T1000 (cell line): ENCODE measurements around the gene FAM174B.

Source experiments
- DNase-seq: peaks from one replicate; lab custom pipeline; 2025; ENCODE audit warnings: mixed read lengths; lab: John Stamatoyannopoulos, UW

FAM174B gene

DNA sequence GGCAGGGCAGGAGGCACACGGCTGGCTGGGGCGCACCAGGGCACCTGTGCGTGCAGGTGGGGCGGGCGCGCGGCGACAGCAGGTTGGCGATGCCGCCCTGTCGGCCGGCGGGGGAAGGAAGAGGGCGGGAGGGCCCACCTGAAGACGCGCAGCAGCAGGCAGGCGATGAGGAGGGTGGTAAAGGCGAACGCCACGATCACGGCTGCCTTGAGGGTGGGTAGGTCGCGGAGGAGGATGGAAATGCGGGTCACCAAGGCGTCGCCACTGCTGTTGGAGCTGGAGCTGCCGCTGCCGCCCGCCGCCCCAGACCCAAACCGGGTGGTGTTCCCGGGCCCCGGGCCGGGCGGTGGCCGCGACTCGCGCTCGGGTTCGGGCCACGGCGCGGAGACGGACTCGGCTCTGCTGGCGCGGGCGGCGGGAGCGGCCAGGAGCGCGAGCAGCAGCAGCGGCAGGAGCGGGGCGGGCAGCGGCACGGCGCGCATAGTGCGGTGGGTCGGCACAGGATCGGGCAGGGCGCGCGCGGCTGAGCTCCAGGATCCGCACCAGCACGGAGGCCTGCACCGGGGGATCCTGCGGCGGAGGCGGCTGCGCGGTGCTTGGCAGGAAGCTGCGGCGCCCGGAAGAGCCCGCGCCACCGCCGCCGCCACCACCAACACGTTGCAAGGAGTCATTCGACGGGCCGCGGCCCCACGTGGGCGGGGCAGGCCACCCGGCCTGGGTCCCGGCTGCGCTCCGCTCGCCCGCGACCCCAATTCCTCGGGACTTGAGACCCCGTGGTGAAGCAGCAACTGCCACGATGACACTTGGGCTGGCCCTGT, at the start of gene FAM174B:
TSS of gene FAM174B (minus strand) at position 598 of the 818 bp plus-strand sequence.
- DNase-seq: no peak

DNA sequence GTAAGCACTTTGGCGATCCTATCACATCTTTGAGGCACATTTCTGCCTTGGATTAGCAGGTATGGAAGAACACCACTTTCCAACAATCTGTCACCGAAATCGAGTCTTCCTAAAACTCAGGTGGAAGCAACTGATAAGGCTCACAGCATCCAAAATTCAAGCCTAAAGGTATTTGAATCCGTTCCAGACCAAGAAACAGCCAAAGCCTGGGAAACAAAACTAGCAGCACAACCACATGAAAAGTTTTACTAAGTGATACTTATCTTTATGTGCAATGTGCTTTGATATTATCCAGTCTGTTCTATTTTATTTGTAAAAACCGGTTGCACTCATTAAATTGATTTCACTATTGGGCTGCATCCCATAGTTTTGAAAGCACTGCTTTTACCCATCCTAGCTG, 40.5 kb upstream of the FAM174B start:
- no peak for DNase-seq

DNA sequence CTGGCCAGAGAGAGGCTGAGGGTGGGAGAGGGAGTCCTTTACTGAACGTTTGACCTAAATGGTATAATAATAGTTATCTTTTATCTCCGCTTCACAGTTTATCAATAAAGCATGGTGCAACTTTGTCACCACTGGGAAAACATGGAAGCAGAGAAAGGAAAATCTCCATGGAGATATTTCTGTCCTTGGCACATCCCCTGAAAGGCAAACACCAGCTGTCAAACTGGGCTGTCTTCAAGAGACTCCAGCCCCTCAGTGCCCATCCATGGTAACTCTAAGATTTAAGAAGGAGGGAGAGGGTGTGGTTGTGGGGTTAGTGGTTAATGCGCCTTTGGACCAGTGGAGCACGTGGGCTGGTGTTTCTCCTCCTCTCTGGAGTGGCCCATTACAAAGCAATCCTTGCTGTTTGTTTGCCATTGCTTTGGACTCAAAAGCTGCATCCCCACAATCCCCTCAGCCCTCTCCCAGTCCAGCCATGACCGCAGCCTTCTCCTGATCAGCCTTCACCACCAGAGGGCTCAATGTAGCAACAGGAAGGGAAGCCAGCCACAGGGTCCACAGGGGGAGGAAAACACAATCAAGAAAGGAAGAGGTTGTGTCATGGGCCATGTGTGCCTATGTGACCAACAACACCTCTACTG, 38.2 kb upstream of the FAM174B start:
- DNase-seq: no peak

DNA sequence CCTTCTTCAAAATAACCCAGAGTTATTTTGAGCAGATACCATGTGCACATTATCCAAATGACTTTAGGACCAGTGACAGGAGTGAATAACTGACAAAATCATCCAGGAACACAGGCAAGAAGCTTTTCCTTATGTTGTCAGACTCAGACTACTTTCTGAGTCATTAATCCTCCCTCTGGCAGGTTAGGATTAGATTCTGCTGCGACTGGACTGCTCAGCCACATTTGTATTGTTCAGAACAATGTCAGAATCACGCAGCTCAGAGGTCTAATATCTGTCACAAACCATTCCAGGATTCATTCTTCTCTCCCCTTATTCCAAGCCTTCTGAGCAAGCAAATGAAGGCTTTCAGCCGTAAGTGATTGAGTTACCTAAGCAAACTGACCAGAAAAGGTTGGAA, 34.8 kb upstream of the FAM174B start:
- no peak for DNase-seq

DNA sequence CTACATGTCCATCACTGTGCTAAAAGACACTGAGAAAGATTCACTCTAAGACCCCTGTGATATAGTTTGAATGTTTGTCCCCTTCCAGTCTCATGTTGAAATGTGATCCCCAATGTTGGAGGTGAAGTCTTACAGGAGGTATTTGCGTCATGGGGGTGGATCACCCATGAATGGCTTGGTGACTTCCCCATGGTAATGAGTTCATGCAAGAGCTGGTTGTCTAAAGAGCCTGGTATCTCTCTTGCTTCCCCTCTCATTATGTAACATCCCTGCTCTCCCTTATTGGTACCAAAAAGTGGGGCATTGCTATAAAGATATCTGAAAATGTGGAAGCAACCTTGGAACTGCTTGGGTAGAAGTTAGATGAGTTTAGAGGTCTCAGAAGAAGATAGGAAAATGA, 32.2 kb upstream of the FAM174B start:
- DNase-seq: no peak

DNA sequence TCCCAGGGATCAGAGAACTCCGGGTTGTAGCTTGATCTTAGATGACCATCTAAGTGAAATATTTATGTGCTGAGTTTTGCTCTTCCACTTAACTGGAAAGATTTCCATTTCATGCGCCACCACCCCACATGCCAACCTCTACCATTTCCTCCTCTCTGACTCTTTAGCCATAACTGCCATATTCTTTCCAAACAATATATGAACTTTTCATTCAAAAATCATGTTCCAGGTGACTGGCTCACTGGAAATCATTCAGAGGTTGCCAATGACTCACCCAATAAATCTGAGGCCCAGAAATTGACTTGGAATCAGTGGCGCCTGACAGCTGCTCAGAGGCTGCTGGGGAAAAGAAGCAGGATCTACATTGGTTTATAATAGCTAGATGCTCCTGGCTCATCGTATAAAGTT, 31.6 kb upstream of the FAM174B start:
- no peak for DNase-seq

DNA sequence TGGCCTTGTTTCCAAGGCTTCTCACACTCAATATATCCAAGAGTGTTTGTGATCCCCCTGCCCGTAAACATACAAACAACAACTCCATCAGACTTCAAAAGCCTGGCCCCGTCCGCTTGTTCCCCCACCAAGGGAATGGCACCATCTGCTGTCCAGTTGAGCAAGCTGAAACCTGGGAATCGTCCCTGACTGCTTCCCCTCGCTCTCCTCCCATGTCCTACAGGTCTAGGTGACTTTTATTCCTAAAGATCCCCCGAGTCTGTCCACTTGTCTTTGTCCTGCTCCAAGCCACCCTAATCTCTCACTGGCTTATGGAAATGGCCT, 27.9 kb upstream of the FAM174B start:
- DNase-seq: no peak

DNA sequence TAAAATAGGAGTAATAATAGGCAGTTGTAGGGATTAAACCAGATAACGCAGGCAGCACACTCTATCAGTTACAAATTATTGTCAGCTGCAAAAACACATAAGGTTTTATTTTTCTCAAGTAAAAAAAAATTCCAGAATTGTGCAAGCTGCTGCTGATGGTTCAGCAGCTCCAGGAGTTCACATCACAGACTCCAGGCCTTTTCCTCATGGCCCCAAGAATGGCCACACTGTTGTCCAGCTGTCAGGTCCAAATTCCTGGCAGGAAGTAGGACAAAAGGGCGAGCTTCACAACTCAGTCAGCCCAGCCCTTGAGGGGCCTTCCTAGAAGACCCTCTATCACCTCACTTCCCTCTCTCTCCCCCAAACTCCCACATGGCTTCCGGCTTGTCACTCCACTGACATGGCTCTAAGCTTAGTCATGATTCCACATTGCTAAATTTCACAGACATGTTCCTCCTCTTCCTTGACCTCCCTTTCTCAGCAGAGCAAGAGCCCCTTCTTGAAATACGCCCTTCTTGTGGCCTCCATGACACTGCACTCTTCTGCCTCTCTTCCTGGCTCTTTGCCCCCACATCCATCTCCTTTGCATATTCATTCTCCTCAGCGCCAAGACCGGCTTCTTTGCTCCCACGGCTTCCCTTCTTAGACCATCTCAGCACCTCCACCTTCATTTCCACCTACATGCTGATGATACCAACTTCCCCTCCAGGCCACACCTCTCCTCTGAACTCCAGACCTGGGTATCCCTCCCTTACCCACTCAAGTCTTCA, 27.4 kb upstream of the FAM174B start:
- DNase-seq: no peak

DNA sequence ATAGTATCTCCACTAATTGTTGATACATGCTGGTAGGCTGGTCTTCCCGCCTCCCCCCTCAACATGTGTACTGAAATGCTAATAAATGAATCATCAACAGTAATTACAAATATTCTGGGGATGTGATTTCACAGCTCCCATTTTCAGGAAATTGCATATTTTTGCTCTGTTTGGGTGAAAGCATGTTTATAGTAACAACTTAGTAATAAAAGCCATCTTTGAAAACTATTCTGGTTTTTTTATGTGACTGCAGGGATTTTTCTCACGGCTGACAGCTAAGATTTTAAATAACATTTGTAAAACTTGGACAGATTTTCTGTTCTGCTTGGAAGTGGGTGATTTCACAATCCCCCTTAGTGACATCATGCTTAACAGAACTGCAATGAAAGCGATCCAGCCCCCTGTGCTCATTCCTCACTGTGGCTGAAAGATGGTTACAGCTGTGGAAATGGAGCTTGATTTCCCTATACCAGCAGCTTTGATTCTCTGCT, 25.6 kb upstream of the FAM174B start:
- DNase-seq: no peak

DNA sequence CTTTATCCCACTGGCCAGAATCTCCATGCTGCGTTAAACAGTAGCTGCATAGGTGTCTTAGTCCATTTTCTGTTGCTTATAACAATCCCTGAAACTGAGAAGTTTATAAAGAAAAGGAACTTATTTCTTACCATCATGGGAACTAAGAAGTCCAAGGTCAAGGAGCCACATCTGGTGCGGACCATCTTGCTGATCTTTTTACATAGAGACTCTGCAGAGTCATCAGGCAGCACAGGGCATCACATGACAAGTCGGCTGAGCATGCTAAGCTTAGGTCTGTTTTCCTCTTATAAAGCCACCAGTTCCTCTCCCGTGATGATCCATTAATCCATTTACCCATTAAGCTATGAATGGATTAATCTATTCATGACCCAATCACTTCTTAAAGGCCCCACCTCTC, 22.4 kb upstream of the FAM174B start:
- no peak for DNase-seq

DNA sequence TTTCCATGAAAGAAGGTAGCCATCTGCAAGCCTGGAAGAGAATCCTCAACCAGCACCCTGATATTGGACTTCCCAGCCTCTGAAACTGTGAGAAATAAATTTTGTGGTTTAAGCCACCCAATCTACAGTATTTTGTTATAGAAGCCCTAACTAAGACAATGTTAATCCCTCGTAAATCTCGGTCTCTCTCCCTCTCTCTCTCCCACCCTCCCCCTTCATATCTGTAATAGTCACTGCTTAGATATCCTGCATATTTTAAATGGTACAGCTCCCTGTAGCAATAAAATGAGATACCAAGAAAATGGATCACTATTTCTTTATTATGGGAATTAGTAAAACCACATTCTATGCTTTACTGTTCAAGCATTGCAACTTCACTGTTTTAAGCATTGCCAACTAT, 21.0 kb upstream of the FAM174B start:
- no peak for DNase-seq

DNA sequence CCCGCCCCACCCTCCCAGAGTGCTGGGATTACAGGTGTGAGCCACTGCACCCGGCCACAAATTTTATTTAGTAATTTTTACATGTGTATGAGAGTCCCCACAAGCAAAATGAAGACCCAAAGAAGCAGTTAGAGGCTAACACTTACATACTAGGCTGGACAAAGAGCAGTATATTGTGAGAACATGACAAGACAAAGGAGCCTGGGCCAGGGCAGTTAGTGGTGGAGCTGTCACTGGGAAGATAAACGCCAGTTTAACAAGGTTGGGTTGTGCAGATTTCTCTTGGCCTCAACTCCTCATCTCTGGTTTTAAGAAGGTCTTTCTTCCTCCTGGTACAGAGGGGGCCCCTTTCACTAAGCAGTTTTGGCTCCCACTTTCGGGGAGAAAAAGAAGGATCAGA, 19.9 kb upstream of the FAM174B start:
- no peak for DNase-seq

DNA sequence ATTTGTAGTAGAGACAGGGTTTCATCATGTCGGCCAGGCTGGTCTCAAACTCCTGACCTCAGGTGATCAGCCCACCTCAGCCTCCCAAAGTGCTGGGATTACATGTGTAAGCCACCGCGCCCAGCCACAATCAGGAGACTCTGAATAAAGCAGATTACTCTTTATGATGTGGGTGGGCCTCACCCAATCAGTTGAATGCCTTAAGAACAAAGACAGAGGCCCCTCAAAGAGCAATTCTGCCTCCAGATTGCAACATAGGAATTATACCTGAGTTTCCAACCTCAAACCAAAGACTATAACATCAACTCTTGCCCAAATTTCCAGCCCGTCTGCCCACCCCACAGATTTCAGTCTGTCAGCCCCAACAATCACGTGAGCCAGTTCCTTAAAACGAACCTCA, 18.8 kb upstream of the FAM174B start:
- no peak for DNase-seq

DNA sequence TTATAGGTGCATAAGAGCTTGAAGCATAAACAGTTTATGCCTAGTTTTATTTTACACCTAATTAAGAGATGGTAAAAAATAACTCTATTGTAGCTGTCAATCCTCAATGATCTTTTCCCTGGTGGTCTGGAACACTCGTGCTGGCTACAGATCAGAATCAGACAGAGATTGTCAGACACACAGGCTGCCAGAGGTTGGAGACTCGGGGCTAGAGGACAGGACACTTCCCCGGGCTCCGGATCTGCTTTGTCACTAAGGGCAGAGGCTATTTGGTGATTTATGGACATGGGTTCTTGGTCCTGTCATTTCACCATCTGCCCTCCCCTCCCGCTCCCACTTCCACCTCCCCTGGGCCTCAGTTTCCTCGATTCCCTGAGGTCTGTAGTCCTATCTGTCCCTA, 16.5 kb upstream of the FAM174B start:
- DNase-seq: no peak

DNA sequence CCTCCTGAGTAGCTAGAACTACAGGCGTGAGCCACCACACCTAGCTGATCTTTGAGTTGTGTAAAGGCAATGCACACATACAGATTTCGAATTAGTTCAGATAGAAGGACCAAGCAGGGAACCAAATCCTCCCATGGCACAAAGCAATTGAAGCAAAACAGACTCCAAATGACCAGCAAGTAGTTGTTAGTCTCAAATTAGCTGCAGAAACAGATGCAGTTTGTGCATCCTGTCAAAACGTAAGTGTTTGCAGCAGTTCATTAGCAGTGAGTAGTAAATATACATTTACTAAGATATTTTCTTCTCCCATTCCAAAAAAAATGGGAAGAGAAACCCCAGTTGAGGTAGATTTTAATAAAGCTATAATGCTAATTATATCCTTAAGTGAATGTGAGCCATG, 15.8 kb upstream of the FAM174B start:
- no peak for DNase-seq

DNA sequence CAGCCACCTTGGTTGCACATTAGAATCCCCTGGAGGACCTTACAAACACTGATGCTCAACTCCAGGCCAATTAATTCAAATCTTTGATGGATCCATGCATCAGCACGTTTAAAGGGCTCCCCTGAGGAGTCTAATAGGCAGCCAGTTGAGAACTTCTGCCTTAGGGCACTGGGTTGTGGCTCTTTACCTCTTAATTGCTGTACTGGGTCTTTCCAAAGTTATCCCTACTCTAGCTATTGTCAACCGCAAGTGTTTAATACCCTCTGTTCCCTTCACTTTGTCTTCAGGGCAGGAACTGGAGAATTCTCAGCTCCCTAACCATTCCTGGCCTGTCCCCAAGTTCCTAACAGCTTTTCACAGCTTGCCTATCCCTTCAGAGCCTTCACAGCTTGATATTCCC, 15.0 kb upstream of the FAM174B start:
- no peak for DNase-seq

DNA sequence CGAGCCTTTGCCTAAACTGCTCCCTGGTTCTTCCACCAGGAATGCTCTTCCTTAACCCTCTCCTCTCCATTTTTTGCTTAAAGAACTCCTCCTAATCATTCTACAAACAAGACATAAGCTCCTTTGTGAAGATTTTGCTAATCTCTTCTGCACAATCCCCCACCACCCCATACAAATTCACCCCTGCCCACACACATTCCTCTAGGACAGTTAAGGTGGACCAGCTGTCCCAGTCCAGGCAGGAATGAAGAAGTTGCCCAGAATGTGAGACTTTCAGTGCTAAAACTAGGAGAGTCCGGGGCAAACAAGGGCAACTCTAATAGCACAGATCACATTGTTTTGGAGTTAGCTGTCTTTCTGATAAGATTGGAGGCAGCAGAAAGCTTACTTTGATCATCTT, 13.9 kb upstream of the FAM174B start:
- DNase-seq: no peak

DNA sequence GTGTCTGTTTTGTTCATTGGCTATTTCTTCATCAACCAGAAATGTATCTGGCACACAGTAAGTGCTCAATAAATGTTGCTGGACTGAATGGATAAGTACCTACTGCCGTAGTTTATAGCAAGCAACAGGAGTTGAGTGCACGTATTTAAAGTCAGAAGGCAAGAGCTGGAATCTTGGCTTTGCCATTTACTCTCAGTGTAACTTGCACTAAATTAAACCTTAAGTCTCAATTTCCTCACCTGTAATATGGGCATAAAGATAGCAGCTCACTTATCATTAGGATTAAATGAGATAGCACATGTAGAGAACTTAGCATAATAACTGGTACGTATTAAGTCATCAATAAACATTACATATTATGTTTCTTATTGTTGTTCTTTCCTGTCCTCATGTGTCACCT, 13.0 kb upstream of the FAM174B start:
- DNase-seq: no peak

DNA sequence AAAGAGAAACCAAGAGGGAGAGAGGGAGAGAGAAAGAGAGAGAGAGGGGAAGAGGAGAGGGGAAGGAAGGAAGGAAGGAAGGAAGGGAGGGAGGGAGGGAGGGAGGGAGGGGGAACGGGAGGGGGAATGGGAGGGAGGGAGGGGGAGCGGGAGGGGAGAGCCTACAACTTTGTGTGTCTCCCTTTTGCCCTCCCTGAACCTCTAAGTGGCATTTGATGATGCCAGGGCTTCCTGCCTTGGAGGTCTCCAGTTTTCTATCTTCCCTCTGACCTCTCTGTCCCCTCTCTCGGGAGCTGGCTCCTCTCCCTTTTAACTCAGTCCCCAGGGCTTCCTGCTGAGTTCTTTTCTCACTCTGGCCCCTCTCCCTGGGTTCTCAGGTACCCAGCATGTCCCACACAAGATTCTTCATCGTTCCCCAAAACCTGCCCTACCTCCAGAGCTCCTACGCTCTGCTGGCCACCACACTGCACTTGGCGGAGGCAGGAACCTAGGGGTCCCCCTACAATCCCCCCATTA, 12.5 kb upstream of the FAM174B start:
- no peak for DNase-seq

DNA sequence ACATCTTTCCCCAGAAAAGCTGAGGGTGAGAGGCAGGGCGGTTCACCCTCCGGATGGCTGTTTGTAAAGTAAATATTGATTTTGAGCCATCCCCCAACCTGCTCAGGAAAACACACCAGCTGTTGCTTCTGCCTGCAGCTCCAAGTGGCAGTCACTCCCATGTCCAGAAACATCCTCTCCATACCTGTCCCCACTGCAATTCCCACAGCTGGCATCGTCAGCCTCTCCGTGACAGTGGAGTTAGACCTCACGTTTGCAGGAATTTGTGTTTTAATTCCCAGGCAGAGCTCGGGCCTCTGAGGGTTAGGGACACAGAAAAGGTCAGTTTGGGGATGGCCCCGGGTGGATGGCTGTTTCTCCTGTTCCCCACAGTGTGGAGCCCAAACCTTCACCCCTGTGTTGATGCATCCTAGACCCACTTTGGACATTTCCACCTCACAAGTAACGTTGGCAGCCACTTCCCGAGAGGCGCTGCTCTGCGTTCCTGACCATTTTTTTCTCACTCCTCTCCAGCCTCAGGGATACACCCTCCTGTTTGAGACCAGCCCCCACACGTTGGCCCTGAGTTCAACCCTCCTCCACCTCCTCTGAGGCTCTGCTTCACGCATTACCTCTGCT, 11.8 kb upstream of the FAM174B start:
- no peak for DNase-seq

DNA sequence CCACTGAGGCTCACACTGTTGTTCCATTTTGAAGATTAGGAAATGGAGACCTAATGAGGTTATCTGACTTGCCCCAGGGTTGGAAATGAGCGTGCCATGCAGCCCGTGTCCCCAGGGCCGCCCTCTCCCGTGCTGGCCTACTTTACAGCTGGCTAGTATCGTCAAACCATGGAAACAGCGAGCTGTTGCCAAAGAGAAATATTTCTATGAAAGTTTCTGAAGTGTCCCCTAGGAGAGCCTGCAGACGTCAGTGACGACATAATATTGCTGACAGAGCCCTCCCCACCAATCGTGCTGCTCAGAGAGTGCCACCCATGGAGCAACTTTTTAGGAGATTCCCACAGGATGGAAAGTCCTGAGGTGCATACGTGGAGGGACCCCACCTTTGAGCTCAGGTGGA, 11.2 kb upstream of the FAM174B start:
- DNase-seq: no peak

DNA sequence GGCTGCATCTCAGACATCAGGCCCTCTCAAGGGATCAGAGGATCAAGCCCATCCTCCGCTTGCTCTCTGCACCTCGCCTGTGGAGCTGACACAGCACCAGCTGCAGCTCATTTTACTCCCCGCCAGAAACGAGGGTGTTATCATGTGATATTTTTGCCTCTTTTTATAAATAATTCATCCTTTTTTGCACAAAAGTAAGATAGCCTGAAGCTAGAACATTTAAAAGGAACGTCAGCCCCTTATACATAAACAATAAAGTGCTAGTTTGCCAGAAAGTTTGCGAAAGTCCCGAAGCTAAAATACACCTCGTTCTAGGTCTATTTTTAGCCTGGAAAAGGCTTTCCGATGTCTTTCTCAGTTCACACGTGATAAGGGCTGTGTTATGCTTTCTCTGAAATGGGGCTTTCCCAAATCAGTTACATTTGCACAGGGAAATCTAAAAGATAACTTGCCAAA, 9.6 kb upstream of the FAM174B start:
- no peak for DNase-seq
